A549 (cell line): ENCODE results near the gene CDX1.

Experiments
- CTCF ChIP-seq: fragments of >200 bp; sonication (Bioruptor Twin); formaldehyde crosslinking; IDR thresholded peaks from 3 replicates; pipeline ENCODE4 v1.5.1; 2016
- EP300 ChIP-seq, 2 experiments: fragments of >200 bp; sonication (Bioruptor Twin); formaldehyde crosslinking; IDR thresholded peaks; 2 replicates in 1 of 2; 3 replicates in 1 of 2; pipeline ENCODE4 v1.6.1; 2016 to 2017
- HMGXB4 ChIP-seq: fragments of 250-450 bp; sonication (Bioruptor Pico); IDR thresholded peaks from 2 replicates; pipeline ENCODE4 v1.5.0; 2021; ENCODE audit warnings: mild to moderate bottlenecking, moderate library complexity, borderline replicate concordance
- KDM1A ChIP-seq: fragments of 200-600 bp; sonication (generic); IDR thresholded peaks from 2 replicates; pipeline ENCODE4 v1.6.1; 2016; ENCODE audit warnings: low read depth, mild to moderate bottlenecking
- POLR2A ChIP-seq: IDR thresholded peaks from 2 replicates; pipeline ENCODE4 v1.6.1; 2012; ENCODE audit warnings: mild to moderate bottlenecking, low read length
- RCOR1 ChIP-seq: fragments of 150-350 bp; IDR thresholded peaks from 2 replicates; pipeline ENCODE4 v1.6.1; 2014; ENCODE audit warnings: antibody characterized with exemption, low read length, low read depth
- REST ChIP-seq: fragments of 200-600 bp; sonication (generic); IDR thresholded peaks from 2 replicates; pipeline ENCODE4 v1.6.1; 2016; ENCODE audit warnings: antibody characterized with exemption, mild to moderate bottlenecking, moderate library complexity

GRCh38 chr5:150180241-150181026, 13.9 kb downstream of the CDX1 start:
- no peak for TF ChIP-seq KDM1A
- TF ChIP-seq REST = no peak
- no peak for TF ChIP-seq CTCF
- TF ChIP-seq RCOR1 = no peak
- no peak for TF ChIP-seq EP300 (IDR thresholded peaks at IDR 0.05)
- no peak for TF ChIP-seq HMGXB4 (CRISPR knock-in tag)
- no peak for TF ChIP-seq POLR2A
